ENCODE measurements around the gene EHMT1.
"Not testable (repeated sequence)": the region's sequence is repeated elsewhere in the genome, so short reads cannot be mapped to it uniquely, and the experiment has no call there.

EHMT1 gene

DNA sequence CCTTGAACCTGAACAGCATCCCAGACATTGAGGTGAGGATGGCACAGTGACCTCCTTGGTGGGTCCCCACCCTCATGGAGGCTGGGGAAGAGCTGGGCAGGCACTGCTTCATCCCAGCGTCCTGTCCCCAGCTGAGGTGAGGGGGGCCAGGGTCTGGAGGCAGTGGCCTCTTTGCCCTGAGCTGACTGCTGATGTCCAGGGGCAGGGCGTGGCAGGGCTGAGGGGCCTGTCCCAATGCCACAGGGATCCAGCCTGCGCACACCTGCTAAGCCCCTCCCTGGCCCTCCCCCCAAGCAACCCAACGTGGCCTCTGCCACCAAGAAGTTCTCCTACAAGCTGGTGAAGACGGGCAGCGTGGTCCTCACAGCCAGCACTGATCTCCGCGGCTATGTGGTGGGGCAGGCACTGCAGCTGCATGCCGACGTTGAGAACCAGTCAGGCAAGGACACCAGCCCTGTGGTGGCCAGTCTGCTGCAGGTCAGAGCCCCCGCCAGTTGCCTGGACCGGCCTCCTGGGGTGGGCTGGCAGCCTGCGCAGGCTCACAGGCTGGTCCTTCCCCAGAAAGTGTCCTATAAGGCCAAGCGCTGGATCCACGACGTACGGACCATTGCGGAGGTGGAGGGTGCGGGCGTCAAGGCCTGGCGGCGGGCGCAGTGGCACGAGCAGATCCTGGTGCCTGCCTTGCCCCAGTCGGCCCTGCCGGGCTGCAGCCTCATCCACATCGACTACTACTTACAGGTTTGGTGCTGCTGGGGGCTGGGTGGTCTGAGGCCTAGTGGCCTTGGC, 4.9 kb upstream of the EHMT1 start:
- Histone ChIP-seq H3K4me3 (ENCODE audit: low read length) (no peak overlapping the region), H2AFZ (ENCODE audit: low read depth, low read length) (no peak overlapping the region), H3K36me3 (ENCODE audit: insufficient read depth, low read length) (peaks cover 23% of the 10 kb centered on the region), H3K9me3 (ENCODE audit: low read length) (no peaks in the 10 kb centered on the region), H3K4me1 (ENCODE audit: insufficient read depth, low read length) (peaks cover 9% of the 10 kb centered on the region), H3K27me3 (ENCODE audit: insufficient read depth, low read length) (no peaks in the 10 kb centered on the region)

DNA sequence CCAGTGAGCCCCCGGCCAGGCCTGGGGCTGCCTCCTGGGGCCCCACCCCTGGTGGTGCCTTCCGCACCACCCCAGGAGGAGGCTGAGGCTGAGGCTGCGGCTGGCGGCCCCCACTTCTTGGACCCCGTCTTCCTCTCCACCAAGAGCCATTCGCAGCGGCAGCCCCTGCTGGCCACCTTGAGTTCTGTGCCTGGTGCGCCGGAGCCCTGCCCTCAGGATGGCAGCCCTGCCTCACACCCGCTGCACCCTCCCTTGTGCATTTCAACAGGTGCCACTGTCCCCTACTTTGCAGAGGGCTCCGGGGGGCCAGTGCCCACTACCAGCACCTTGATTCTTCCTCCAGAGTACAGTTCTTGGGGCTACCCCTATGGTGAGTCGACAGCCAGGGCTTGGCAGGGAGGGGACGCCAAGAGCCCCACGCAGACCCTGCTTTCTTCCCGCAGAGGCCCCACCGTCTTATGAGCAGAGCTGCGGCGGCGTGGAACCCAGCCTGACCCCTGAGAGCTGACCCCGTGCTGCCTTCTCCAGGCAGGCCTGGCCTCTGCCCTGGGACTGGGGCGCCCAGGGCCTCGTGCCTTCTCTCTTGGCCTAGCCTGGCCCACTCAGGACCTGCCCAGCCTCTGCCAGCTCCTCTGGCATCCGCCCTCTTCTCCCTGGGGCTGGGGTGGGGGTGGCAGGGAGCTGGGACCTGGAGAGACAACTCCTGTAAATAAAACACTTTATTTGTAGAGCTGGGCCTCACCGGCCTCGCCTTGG, 4.0 kb upstream of the EHMT1 start:
- peaks cover 23% of the 10 kb centered on the region for H3K36me3 ChIP-seq (ENCODE audit: insufficient read depth, low read length)
- H3K27me3 ChIP-seq (ENCODE audit: insufficient read depth, low read length) = no peaks in the 10 kb centered on the region
- no peak overlapping the region for H3K4me3 ChIP-seq (ENCODE audit: low read length)
- H2AFZ ChIP-seq (ENCODE audit: low read depth, low read length) = no peak overlapping the region
- peaks cover 11% of the 10 kb centered on the region for H3K4me1 ChIP-seq (ENCODE audit: insufficient read depth, low read length)
- H3K9me3 ChIP-seq (ENCODE audit: low read length) = no peaks in the 10 kb centered on the region

DNA sequence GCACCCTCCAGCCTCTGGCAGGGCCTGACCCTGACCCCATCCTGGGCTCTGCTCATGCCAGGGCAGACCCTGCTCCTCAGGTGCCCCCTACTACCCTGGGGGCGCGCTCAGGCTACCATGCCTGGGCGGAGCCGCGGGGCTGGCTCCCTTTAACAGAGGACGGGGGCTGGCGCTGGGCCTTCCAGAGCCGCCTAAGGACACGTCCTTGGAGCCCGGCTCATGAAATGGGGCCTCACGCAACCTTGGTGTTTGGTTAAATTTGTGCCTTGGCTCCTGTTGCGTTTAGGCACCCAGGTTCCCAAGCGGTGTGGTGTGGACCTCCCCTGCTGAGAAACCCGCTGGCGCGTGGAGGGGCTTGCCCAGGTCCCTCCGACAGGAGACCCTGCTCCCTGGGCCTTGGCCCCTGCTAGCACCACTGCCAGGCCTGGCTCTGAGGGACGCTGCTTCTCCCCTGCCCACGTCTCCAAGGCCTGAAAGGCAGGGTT, 3.4 kb upstream of the EHMT1 start:
- no peak overlapping the region for H3K4me3 ChIP-seq (ENCODE audit: low read length)

DNA sequence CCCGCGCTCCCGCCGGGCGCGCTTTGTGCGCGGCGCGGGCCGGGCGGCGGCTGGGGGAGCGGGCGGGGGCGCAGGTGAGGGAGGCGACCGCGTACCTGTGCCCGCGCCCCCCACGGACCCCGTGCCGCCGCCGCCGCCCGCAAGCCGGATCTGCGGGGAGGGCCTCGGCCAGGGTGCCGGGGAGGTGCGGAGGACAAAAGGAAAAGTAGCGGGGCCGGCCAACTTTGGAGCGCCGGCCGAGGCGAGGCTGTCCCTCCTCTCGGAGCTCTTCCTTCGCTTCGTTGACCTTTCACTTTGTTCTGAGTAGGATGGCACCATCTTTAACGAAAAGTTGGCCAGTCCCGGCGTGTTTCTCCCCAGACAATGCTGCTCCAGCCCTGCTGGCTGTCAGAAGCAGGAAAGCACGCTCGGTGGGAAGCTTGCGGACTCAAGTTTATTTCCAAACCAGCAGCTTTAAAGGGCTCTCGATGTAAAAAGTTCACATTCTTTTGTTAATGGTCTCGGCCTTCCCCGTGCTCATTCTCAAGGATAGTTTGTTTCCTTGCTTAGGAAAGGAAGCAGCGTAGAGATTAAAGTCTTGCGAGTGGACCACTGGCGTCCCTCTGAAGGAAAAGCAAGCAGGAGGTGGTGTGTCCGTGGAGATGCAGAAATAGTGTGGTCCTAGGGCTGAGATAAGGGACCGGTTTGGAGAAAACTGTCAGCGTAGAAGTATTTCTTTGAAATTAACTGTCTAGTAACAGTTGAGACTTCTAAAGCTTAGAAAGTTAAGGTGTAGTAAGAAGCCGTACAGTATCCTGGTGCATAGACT, 639 bp downstream of the EHMT1 start:
- H3K27me3 ChIP-seq (ENCODE audit: insufficient read depth, low read length) = no peaks in the 10 kb centered on the region
- peak overlapping the region; percentile 98 for H3K4me3 ChIP-seq (ENCODE audit: low read length)
- peaks cover 32% of the 10 kb centered on the region for H3K36me3 ChIP-seq (ENCODE audit: insufficient read depth, low read length)
- peaks cover 28% of the 10 kb centered on the region for H3K4me1 ChIP-seq (ENCODE audit: insufficient read depth, low read length)
- H3K9me3 ChIP-seq (ENCODE audit: low read length) = no peaks in the 10 kb centered on the region
- no peak overlapping the region for H2AFZ ChIP-seq (ENCODE audit: low read depth, low read length)

More for the DNA sequence above, 3.4 kb upstream of the EHMT1 start:
- no peak overlapping the region for H2AFZ ChIP-seq (ENCODE audit: low read depth, low read length)
- H3K9me3 ChIP-seq (ENCODE audit: low read length) = no peaks in the 10 kb centered on the region
- no peaks in the 10 kb centered on the region for H3K27me3 ChIP-seq (ENCODE audit: insufficient read depth, low read length)
- H3K4me1 ChIP-seq (ENCODE audit: insufficient read depth, low read length) = peaks cover 16% of the 10 kb centered on the region
- peaks cover 24% of the 10 kb centered on the region for H3K36me3 ChIP-seq (ENCODE audit: insufficient read depth, low read length)

DNA sequence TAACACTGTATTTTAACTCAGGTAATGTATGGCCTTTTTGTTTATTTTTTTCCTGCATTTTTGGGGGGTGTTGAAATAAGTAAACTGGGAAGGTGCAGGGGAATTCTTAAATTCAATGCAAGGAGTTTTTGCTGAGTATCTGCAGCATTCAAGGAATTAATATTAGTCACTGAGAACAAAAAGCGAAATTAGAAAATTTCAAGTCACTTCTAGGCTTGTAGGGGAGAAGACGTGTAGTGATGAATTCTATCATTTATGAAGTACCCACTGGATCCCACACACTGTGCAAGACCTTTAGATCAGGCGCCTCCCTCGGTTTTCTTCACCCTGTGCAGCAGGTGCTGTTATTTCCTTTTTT, 1.2 kb downstream of the EHMT1 start:
- Histone ChIP-seq H3K36me3 (ENCODE audit: insufficient read depth, low read length) (peaks cover 32% of the 10 kb centered on the region), H3K27me3 (ENCODE audit: insufficient read depth, low read length) (no peaks in the 10 kb centered on the region), H3K9me3 (ENCODE audit: low read length) (peaks cover 1% of the 10 kb centered on the region), H3K4me3 (ENCODE audit: low read length) (peak overlapping the region; percentile 98), H2AFZ (ENCODE audit: low read depth, low read length) (no peak overlapping the region), H3K4me1 (ENCODE audit: insufficient read depth, low read length) (peaks cover 28% of the 10 kb centered on the region)

DNA sequence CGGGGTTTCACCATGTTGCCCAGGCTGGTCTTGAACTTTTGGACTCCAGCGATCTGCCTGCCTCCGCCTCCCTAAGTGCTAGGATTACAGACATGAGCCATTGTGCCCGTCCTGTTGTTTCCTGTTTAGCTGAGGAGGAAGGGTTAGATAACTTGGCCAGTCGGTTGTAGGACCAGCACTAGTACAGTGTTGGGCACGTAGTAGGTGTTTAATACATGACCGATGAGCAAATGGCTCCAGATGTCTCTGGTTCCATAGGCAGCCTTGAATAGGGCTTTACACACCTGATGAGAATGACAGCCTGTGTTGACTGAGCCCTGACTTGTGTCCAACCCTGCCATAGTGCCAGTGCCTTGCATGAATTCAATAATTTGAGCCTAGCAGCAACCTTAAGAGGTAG, 1.8 kb downstream of the EHMT1 start:
- Histone ChIP-seq H3K9me3 (ENCODE audit: low read length) (peaks cover 2% of the 10 kb centered on the region), H3K36me3 (ENCODE audit: insufficient read depth, low read length) (peaks cover 30% of the 10 kb centered on the region), H2AFZ (ENCODE audit: low read depth, low read length) (no peak overlapping the region), H3K4me3 (ENCODE audit: low read length) (peak overlapping the region; percentile 98), H3K27me3 (ENCODE audit: insufficient read depth, low read length) (no peaks in the 10 kb centered on the region), H3K4me1 (ENCODE audit: insufficient read depth, low read length) (peaks cover 28% of the 10 kb centered on the region)

DNA sequence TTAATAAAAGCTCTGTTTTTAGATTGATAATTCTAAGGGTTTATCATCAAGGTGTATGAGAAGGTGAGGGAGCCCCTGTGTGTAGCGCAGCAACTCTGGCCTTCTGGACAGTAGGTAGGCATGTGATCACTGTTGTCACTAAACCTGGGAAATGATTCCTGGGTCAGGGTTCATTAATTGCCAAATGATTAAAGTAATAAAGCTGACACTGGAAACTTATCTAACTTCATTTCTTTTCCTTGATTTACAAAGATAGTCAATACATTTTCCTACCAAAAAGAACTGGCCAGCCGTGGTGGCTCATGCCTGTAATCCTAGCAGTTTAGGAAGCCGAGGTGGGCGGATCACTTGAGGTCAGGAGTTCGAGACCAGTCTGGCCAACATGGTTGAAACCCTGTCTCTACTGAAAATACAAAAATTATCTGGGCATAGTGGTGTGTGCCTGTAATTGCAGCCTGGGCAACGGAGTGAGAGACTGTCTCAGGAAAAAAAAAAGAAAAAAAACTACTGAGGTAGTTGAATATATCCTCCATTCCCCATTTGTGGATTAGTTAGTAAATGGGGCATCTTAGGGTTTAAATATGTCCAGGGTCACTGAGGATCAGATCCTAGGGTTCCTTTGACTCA, 2.4 kb downstream of the EHMT1 start:
- Histone ChIP-seq H3K4me1 (ENCODE audit: insufficient read depth, low read length) (peaks cover 28% of the 10 kb centered on the region), H3K9me3 (ENCODE audit: low read length) (peaks cover 2% of the 10 kb centered on the region), H3K27me3 (ENCODE audit: insufficient read depth, low read length) (no peaks in the 10 kb centered on the region), H3K4me3 (ENCODE audit: low read length) (no peak overlapping the region), H2AFZ (ENCODE audit: low read depth, low read length) (no peak overlapping the region), H3K36me3 (ENCODE audit: insufficient read depth, low read length) (peaks cover 24% of the 10 kb centered on the region)

DNA sequence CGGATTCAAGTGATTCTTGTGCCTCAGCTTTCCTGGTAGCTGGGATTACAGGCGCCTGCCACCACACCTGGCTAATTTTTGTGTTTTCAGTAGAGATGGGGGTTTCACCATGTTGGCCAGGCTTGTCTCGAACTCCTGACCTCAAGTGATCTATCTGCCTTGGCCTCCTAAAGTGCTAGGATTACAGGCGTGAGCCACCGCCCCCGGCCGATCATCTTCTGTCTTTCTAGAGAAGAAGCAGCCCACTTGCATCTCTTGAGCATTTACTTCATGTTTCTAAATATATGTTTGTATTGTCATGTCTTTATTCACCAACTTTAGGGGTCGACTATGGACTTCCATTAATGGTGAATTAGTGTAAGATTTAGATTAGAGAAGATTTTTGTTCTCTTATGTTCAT, 3.4 kb downstream of the EHMT1 start:
- H3K4me3 ChIP-seq (ENCODE audit: low read length); H3K27me3 ChIP-seq (ENCODE audit: insufficient read depth, low read length); H3K9me3 ChIP-seq (ENCODE audit: low read length); H2AFZ ChIP-seq (ENCODE audit: low read depth, low read length): not testable (repeated sequence)
- H3K4me1 ChIP-seq (ENCODE audit: insufficient read depth, low read length) = peaks cover 28% of the 10 kb centered on the region
- H3K36me3 ChIP-seq (ENCODE audit: insufficient read depth, low read length) = peaks cover 18% of the 10 kb centered on the region

DNA sequence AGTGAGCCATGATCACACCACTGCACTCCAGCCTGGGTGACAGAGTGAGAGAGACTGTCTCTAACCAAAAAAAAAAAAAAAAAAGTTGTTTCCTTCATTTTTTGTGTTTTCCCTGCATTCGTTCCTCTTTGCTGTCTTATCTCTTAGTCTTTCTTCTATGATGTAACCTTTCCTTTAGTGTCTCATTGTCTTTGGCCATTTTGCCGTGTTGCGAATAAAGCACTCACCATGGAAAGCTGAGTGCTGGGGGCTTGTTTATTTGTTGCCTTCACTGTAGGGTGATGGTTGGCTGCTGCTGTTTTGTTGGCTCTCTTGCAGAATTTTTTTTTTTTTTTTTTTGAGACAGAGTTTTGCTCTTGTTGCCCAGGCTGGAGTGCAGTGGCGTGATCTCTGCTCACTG, 7.7 kb downstream of the EHMT1 start:
- Histone ChIP-seq H3K27me3 (ENCODE audit: insufficient read depth, low read length) (no peaks in the 10 kb centered on the region), H3K9me3 (ENCODE audit: low read length) (peaks cover 2% of the 10 kb centered on the region), H3K4me1 (ENCODE audit: insufficient read depth, low read length) (peaks cover 8% of the 10 kb centered on the region), H2AFZ (ENCODE audit: low read depth, low read length) (no peak overlapping the region), H3K4me3 (ENCODE audit: low read length) (no peak overlapping the region), H3K36me3 (ENCODE audit: insufficient read depth, low read length) (peaks cover 12% of the 10 kb centered on the region)

DNA sequence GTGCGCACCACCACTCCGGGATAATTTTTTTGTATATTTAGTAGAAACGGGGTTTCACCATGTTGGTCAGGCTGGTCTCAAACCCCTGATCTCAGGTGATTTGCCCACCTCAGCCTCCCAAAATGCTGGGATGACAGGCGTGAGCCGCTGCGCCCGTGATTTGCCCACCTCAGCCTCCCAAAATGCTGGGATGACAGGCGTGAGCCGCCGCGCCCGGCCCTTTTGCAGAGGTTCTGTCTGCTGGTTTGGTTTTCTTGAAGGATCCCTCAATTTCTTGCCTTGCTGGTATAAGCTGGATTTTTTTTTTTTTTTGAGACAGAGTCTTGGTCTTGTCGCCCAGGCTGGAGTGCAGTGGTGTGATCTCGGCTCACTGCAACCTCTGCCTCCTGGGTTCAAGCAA, 8.6 kb downstream of the EHMT1 start:
- H3K4me3 ChIP-seq (ENCODE audit: low read length); H3K4me1 ChIP-seq (ENCODE audit: insufficient read depth, low read length); H3K9me3 ChIP-seq (ENCODE audit: low read length); H2AFZ ChIP-seq (ENCODE audit: low read depth, low read length); H3K27me3 ChIP-seq (ENCODE audit: insufficient read depth, low read length): not testable (repeated sequence)
- H3K36me3 ChIP-seq (ENCODE audit: insufficient read depth, low read length) = peaks cover 14% of the 10 kb centered on the region

DNA sequence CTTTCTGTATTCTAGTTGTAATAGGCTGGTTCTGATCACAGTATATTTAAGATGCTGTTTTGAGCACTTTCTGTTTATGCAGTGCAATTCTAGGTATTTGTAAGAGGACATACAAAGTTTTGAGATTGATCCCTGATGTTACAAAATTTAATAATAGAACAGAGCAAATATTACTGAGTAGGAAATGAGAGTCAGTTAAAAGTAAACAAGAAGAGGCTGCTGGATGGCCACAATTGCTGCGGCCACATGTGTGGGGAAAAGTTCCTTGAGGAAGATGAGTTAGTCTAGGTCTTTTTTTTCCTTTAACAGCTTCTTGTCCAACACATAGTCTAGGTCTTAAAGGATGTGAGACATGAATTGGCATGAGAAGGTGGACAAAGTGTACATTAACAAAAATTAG, 11.3 kb downstream of the EHMT1 start:
- peaks cover 4% of the 10 kb centered on the region for H3K36me3 ChIP-seq (ENCODE audit: insufficient read depth, low read length)

DNA sequence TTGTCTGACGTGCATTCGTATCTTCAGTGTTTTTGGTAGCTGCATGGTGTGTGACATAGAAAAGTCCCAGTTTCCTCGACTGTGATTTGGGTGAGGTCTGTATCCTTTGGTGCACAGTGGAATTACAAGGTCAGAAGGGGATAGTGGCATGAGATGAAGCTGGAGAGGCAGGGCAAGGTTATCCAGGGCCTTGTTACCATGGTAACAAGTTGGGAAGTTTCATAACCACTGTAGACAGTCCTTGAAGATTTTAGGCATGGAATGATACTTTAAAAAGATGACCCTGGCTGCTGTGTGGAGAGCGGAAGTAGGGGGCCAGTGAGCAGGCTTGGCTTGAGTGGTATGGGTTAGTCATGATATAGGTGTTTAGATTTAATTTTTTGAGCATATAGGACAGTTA, 11.9 kb downstream of the EHMT1 start:
- Histone ChIP-seq H3K4me3 (ENCODE audit: low read length) (no peak overlapping the region), H2AFZ (ENCODE audit: low read depth, low read length) (no peak overlapping the region), H3K27me3 (ENCODE audit: insufficient read depth, low read length) (no peaks in the 10 kb centered on the region), H3K36me3 (ENCODE audit: insufficient read depth, low read length) (peaks cover 4% of the 10 kb centered on the region), H3K4me1 (ENCODE audit: insufficient read depth, low read length) (peaks cover 6% of the 10 kb centered on the region), H3K9me3 (ENCODE audit: low read length) (no peaks in the 10 kb centered on the region)

More for the DNA sequence above, 11.3 kb downstream of the EHMT1 start:
- Histone ChIP-seq H3K9me3 (ENCODE audit: low read length) (no peaks in the 10 kb centered on the region), H3K4me1 (ENCODE audit: insufficient read depth, low read length) (peaks cover 6% of the 10 kb centered on the region), H3K27me3 (ENCODE audit: insufficient read depth, low read length) (no peaks in the 10 kb centered on the region), H3K4me3 (ENCODE audit: low read length) (no peak overlapping the region), H2AFZ (ENCODE audit: low read depth, low read length) (no peak overlapping the region)
